ENCODE results near the gene TMEM147. TPM values are rescaled to one million over a fixed set of nuclear protein-coding genes. Genes with fewer than 3 reads are reported as not detected.

Gene TMEM147
- total RNA-seq, 1 donor from 2014 or later = 104 TPM

GRCh38 chr19:35513628-35514281, 31.7 kb upstream of the TMEM147 start, which contains the start of gene DMKN:
Gene DMKN, minus strand, starts transcription at chr19:35513649. Its CDS starts 174 bp downstream, at chr19:35513475.
- Mint-ChIP-seq H3K27ac (peak within 1 kb of the TSS; percentile 74), H3K9me3 (no peaks in the 10 kb centered on the region), H3K4me1 (ENCODE audit: unreplicated experiment) (peaks cover 9% of the 10 kb centered on the region), H3K4me3 (peak within 1 kb of the TSS; percentile 34), H3K36me3 (no peaks in the 10 kb centered on the region), H3K27me3 (peaks cover 37% of the 10 kb centered on the region)
- no peak for DNase-seq (ENCODE audit: extremely low spot score, unreplicated experiment)
- no peak for TF ChIP-seq CTCF (conservative IDR thresholded peaks at IDR 0.05)

DNA sequence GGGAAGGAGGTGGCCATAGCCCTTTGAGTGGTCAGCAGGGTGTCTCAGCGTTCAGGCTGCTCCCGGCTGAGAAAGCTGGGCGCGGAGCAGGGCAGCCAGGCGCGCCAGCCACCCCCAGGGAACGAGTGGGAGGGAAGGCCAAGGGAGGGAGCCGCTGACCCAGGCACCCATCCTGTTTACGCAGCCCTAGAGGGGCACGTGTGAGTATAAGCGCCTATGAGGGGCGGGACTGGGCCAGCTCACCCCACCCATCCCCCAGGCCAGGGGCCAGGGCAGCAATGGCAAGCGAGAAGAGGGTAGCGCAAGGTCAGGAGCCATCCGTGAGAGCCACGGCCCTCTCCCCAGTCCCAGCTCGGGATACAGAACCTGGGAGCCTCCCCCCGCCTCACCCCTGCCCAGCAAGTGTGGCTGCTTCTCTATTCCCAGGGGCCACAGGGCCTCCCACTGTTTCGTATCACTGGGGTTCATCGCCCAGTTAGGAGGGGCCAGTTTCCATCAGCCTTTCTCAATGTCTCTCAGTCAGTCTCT, 31.1 kb upstream of the TMEM147 start:
- Mint-ChIP-seq H3K27me3 (peaks cover 35% of the 10 kb centered on the region), H3K4me3 (no peak overlapping the region), H3K36me3 (no peaks in the 10 kb centered on the region), H3K4me1 (ENCODE audit: unreplicated experiment) (peaks cover 7% of the 10 kb centered on the region), H3K9me3 (no peaks in the 10 kb centered on the region), H3K27ac (no peak overlapping the region)
- no peak for TF ChIP-seq CTCF (conservative IDR thresholded peaks at IDR 0.05)
- no peak for DNase-seq (ENCODE audit: extremely low spot score, unreplicated experiment)

DNA sequence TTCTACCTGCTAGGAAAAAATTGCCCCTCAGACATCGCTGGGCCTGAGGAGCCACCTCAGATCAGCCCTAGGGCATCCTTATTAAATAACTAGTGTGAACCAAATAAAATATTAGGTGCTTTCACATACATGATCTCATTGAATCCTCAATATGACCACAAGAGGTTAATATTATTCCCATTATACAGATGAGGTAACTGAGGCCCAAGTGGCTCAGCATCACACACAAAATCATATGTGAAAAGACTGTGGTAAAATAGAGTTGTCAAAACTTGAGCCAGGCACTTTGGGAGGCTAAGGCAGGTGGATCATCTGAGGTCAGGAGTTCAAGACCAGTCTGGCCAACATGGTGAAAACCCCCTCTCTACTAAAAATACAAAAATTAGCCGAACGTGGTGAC, 29.1 kb upstream of the TMEM147 start:
- Mint-ChIP-seq H3K27me3 (peaks cover 27% of the 10 kb centered on the region), H3K9me3 (no peaks in the 10 kb centered on the region), H3K27ac (no peak overlapping the region), H3K4me1 (ENCODE audit: unreplicated experiment) (no peaks in the 10 kb centered on the region), H3K4me3 (no peak overlapping the region), H3K36me3 (no peaks in the 10 kb centered on the region)
- no peak for TF ChIP-seq CTCF (conservative IDR thresholded peaks at IDR 0.05)
- DNase-seq (ENCODE audit: extremely low spot score, unreplicated experiment) = no peak

DNA sequence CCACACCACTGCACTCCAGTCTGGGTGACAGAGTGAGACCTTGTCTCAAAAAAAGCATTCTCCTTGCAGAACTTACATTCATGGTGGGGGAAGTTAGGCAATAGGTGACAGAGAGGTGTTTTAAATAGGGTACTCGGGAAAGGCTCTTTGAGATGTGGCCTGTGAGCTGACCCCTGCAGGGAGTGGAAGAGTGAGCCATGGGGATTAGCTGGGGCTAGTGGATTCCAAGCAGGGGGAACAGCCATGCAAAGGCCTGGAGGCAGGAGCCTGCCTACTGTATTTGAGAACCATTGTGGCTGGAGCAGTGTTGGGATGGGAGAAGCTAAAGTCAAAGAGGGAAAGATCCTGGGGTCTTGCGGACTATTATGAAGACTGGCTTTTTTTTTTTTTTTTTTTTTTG, 28.1 kb upstream of the TMEM147 start:
- no peak for DNase-seq (ENCODE audit: extremely low spot score, unreplicated experiment)
- Mint-ChIP-seq H3K36me3 (no peaks in the 10 kb centered on the region), H3K27me3 (peaks cover 25% of the 10 kb centered on the region), H3K9me3 (no peaks in the 10 kb centered on the region), H3K4me1 (ENCODE audit: unreplicated experiment) (no peaks in the 10 kb centered on the region), H3K4me3 (no peak overlapping the region), H3K27ac (no peak overlapping the region)
- TF ChIP-seq CTCF (conservative IDR thresholded peaks at IDR 0.05) = no peak

DNA sequence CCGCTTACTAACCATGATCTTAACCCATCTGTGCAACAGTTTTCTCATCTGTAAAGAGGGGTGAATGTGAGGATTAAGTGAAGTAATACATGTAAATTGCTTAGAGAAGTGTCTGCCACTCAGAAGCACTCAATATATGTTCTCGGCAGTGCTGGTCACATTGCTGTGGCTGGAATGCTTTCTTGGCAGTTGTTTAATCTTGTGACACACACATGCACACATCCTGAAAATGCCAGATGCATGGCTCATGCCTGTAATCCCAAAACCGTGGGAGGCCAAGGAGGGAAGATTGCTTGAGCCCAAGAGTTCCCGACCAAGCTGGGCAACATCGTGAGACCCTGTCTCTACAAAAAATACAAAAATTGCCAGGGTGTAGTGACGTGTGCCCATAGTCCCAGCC, 27.1 kb upstream of the TMEM147 start:
- Mint-ChIP-seq H3K27ac (no peak overlapping the region), H3K36me3 (no peaks in the 10 kb centered on the region), H3K27me3 (peaks cover 25% of the 10 kb centered on the region), H3K4me1 (ENCODE audit: unreplicated experiment) (no peaks in the 10 kb centered on the region), H3K9me3 (no peaks in the 10 kb centered on the region), H3K4me3 (no peak overlapping the region)
- no peak for DNase-seq (ENCODE audit: extremely low spot score, unreplicated experiment)
- no peak for TF ChIP-seq CTCF (conservative IDR thresholded peaks at IDR 0.05)
